PC-3 (cell line): Measurements from ENCODE around the gene AGPAT3.

ENCODE experiments used
- CTCF ChIP-seq: fragments of 300-600 bp; sonication (generic); conservative IDR thresholded peaks from 2 replicates; pipeline ENCODE4 v1.5.1; 2017; ENCODE audit warnings: antibody characterized with exemption, low read depth, mild to moderate bottlenecking, low read length
- EZH2 ChIP-seq: fragments of 300-600 bp; sonication (generic); IDR thresholded peaks from one replicate; pipeline ENCODE4 v1.6.1; 2017; ENCODE audit warnings: antibody characterized with exemption, mild to moderate bottlenecking, low read length; ENCODE audit not compliant: unreplicated experiment
- EZH2phosphoT487 ChIP-seq: fragments of 300-600 bp; sonication (generic); IDR thresholded peaks from 2 replicates; pipeline ENCODE4 v1.6.1; 2018; ENCODE audit warnings: mild to moderate bottlenecking, antibody characterized with exemption, low read length, borderline replicate concordance

GRCh38 chr21:43816611-43817071, 48.4 kb upstream of the AGPAT3 start:
- peak; percentile 38; the same call in 1 of the 2 replicates for TF ChIP-seq CTCF
- no peak for TF ChIP-seq EZH2
- TF ChIP-seq EZH2phosphoT487: no peak
